ENCODE data around the gene TMEM87B. TPM values are rescaled to one million over a fixed set of nuclear protein-coding genes. Genes with fewer than 3 reads are reported as not detected.

The TMEM87B gene
- total RNA-seq, 2 donors from 2014 or later, result 26.1 to 35.3 TPM

DNA sequence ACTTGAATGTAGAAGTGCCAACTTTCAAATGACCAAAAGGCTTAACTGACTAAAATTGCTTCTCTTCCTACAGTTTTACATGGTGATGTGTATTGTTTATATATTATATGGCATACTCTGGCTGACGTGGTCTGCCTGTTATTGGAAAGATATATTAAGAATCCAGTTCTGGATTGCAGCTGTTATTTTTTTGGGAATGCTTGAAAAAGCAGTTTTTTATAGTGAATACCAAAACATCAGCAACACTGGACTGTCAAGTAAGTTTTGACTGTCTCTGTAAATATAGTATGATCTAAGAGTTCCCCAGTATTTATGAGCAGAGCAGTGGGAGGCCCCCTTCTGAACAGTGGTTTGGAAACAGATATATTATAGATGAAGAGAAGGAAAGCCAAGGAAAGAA, 26.2 kb downstream of the TMEM87B start:
- TF ChIP-seq, protein P1, sequence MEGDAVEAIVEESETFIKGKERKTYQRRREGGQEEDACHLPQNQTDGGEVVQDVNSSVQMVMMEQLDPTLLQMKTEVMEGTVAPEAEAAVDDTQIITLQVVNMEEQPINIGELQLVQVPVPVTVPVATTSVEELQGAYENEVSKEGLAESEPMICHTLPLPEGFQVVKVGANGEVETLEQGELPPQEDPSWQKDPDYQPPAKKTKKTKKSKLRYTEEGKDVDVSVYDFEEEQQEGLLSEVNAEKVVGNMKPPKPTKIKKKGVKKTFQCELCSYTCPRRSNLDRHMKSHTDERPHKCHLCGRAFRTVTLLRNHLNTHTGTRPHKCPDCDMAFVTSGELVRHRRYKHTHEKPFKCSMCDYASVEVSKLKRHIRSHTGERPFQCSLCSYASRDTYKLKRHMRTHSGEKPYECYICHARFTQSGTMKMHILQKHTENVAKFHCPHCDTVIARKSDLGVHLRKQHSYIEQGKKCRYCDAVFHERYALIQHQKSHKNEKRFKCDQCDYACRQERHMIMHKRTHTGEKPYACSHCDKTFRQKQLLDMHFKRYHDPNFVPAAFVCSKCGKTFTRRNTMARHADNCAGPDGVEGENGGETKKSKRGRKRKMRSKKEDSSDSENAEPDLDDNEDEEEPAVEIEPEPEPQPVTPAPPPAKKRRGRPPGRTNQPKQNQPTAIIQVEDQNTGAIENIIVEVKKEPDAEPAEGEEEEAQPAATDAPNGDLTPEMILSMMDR (IDR thresholded peaks at IDR 0.05), result no peak
- H3K27ac ChIP-seq, result no peak overlapping the region
- H3K4me1 ChIP-seq (ENCODE audit: control insufficient read depth in 1 of 2, low read depth in 2 of 2), result no peaks in the 10 kb centered on the region
- H3K4me3 ChIP-seq, result no peak overlapping the region
- no peaks in the 10 kb centered on the region for H3K27me3 ChIP-seq (replicated peaks; ENCODE audit: insufficient read depth)
- DNase-seq (ENCODE audit: low spot score), result no peak
- ATAC-seq (ENCODE audit: insufficient number of reproducible peaks, low FRiP score, low read depth), result no peak
- H3K36me3 ChIP-seq, result peaks cover 31% of the 10 kb centered on the region
- H3K9me3 ChIP-seq, result no peaks in the 10 kb centered on the region

DNA sequence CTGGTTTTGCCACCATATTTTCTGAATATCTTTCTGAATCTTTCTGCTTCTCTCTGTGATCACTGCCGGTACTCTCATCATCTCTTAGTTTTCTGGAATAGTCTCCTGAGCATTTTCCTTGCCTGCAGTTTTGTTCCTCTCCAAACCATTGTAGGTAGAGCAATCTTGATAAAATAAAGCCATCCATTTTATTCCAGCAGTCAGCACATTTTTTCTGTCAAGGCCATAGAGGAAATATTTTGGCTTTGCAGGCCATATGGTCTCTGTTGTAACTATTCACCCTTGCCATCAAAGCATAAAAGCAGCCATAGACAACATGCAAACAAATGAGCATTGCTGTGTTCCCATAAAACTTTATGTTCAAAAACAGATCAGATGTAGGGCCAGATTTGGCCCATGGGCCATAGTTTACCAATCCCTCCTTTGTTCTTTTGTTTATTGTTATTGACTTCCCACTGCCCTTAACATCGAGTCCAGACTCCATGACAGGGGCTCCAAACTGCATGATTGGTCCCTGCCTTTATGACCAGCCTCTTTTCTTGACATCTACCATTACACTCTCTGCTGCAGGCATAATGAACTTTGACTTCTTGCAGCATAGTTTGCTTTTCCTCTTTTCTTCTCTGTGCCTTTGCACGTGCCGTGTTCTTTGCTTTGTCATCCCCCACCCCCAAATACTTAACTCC, 29.8 kb downstream of the TMEM87B start:
- Histone ChIP-seq H3K4me3 (no peak overlapping the region), H3K36me3 (peaks cover 58% of the 10 kb centered on the region), H3K27me3 (replicated peaks; ENCODE audit: insufficient read depth) (no peaks in the 10 kb centered on the region), H3K4me1 (ENCODE audit: control insufficient read depth in 1 of 2, low read depth in 2 of 2) (no peaks in the 10 kb centered on the region), H3K27ac (no peak overlapping the region), H3K9me3 (no peaks in the 10 kb centered on the region)
- ATAC-seq (ENCODE audit: insufficient number of reproducible peaks, low FRiP score, low read depth), result no peak
- no peak for DNase-seq (ENCODE audit: low spot score)
- TF ChIP-seq, protein P1 (IDR thresholded peaks at IDR 0.05), result no peak

DNA sequence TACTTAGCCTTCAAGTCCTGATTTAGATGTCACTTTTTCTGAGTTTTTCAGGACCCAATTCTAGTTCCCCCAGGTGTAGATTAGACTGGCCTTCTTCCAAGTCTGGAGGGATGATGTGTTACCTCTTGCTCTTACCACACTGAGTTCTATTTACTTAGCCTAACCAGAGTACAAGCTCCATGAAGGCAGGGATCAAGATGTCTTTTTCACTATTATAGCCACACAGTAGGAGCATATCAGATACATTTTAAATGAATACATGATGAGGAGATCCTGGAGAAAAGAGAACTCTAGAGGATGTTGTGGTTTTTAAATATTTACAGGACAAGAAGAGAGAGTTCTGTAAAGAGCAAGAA, 30.3 kb downstream of the TMEM87B start:
- no peaks in the 10 kb centered on the region for H3K4me1 ChIP-seq (ENCODE audit: control insufficient read depth in 1 of 2, low read depth in 2 of 2)
- ATAC-seq (ENCODE audit: insufficient number of reproducible peaks, low FRiP score, low read depth) (no peak), DNase-seq (ENCODE audit: low spot score) (no peak)
- H3K27me3 ChIP-seq (replicated peaks; ENCODE audit: insufficient read depth), result no peaks in the 10 kb centered on the region
- TF ChIP-seq, protein P1 (IDR thresholded peaks at IDR 0.05), result no peak
- no peak overlapping the region for H3K4me3 ChIP-seq
- H3K27ac ChIP-seq, result no peak overlapping the region
- no peaks in the 10 kb centered on the region for H3K9me3 ChIP-seq
- H3K36me3 ChIP-seq, result peaks cover 62% of the 10 kb centered on the region

DNA sequence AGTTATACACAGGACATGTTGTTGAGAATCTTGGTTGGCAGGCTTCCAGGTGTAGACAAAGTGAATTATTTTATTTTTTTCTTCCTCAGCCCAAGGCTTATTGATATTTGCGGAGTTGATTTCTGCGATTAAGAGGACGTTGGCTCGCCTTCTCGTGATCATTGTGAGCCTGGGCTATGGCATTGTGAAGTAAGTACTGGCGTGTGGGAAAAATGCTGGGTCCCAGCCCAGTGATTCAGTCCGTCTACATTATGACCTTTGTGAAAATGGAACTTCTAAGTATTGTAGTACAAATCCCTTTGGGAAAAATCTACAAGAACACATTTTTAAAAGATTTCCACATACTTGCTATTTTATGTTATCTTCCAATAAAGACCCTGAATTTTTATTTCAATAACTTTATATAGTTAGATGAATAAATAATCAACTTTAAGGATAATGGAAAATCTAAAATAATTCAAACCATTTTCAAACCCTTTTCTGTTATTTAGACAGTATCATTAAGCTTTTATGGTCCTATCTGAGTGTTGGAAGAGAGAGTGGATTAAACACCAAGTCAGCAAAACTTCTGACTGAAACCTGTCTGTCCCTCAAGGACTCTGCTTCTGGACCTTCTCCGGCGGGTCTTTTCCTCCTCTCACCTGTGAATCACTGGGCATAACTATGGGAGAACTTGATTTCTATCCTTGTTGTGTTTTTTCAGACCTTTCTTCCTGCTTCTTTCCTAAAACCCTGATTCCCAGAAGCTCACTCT, 31.0 kb downstream of the TMEM87B start:
- no peak for ATAC-seq (ENCODE audit: insufficient number of reproducible peaks, low FRiP score, low read depth)
- no peaks in the 10 kb centered on the region for H3K27me3 ChIP-seq (replicated peaks; ENCODE audit: insufficient read depth)
- H3K4me3 ChIP-seq, result no peak overlapping the region
- TF ChIP-seq, protein P1 (IDR thresholded peaks at IDR 0.05), result no peak
- no peak for DNase-seq (ENCODE audit: low spot score)
- no peak overlapping the region for H3K27ac ChIP-seq
- H3K36me3 ChIP-seq, result peaks cover 62% of the 10 kb centered on the region
- H3K9me3 ChIP-seq, result no peaks in the 10 kb centered on the region
- H3K4me1 ChIP-seq (ENCODE audit: control insufficient read depth in 1 of 2, low read depth in 2 of 2), result no peaks in the 10 kb centered on the region

DNA sequence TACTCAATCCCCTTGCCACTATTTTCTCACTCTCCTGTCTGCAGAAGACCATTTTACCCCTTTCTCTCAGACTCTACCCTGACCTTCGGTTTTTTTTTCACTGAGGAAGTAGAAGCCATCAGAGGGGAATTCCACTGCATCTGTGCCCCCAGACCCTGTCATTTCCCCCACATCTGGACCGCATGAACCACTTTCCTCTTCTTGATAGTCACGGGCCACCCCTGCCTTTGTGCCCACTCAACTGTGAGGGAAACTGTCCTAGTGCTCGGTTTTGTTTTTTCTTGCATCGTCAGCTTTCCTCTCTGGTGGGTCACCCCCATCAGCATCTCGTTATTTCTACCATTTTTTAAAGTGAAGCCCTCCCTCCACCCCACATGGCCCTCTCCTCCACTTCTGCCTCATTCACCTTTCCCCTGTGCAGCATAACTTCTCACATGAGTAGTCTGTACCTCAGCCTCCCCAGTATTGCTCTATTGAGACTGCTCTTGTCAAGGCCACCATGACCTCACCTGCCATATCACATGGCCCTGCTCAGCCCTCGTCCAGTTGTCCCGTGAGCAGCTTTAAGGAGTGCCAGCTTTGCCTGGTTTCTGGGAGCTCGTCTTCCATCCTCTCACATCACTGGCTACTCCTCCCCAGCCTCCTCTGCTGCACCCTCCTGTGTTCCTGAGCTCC, 32.4 kb downstream of the TMEM87B start:
- Histone ChIP-seq H3K9me3 (no peaks in the 10 kb centered on the region), H3K4me1 (ENCODE audit: control insufficient read depth in 1 of 2, low read depth in 2 of 2) (peaks cover under 1 to 5% of the 10 kb centered on the region in 2 donors), H3K4me3 (no peak overlapping the region), H3K36me3 (peaks cover 50% of the 10 kb centered on the region), H3K27ac (no peak overlapping the region), H3K27me3 (replicated peaks; ENCODE audit: insufficient read depth) (no peaks in the 10 kb centered on the region)
- ATAC-seq (ENCODE audit: insufficient number of reproducible peaks, low FRiP score, low read depth), result no peak
- TF ChIP-seq, protein P1 (IDR thresholded peaks at IDR 0.05), result no peak
- DNase-seq (ENCODE audit: low spot score), result no peak

Measured in thoracic aorta (tissue), 2 donors.